ENCODE data around the gene TTC12. TPM values are rescaled to one million over a fixed set of nuclear protein-coding genes. Genes with fewer than 3 reads are reported as not detected.

TTC12 gene
- total RNA-seq, 2 donors from 2014 or later = 19.5 to 26.7 TPM

GRCh38 chr11:113398669-113399430, 84.5 kb downstream of the TTC12 start:
- 88 to 90% methylated on average over 10 to 24 of the region's 24 CpGs for WGBS, 2 experiments (ENCODE audit: insufficient coverage in 1 of 2, insufficient read length in 1 of 2)
- Histone ChIP-seq H3K9me3 (ENCODE audit: control insufficient read depth, low read length) (no peaks in the 10 kb centered on the region), H3K4me3 (ENCODE audit: low read length) (no peak overlapping the region), H3K4me1 (ENCODE audit: control insufficient read depth, insufficient read depth, low read length) (no peaks in the 10 kb centered on the region), H3K27me3 (ENCODE audit: control insufficient read depth, insufficient read depth, low read length, poor library complexity, severe bottlenecking) (peaks cover 44% of the 10 kb centered on the region), H3K27ac (ENCODE audit: low read depth, low read length) (no peak overlapping the region), H3K9ac (ENCODE audit: extremely low read depth, low read length, poor library complexity, severe bottlenecking) (no peak overlapping the region), H3K36me3 (ENCODE audit: control insufficient read depth, insufficient read depth, low read length) (no peaks in the 10 kb centered on the region)
- H3K4me1 Mint-ChIP-seq = no peaks in the 10 kb centered on the region
- no peak for DNase-seq
- no peaks in the 10 kb centered on the region for H3K9me3 Mint-ChIP-seq
- H3K27ac Mint-ChIP-seq = no peak overlapping the region
- H3K4me3 Mint-ChIP-seq = no peak overlapping the region
- H3K36me3 Mint-ChIP-seq (ENCODE audit: low read depth) = no peaks in the 10 kb centered on the region
- peaks cover 60% of the 10 kb centered on the region for H3K27me3 Mint-ChIP-seq (ENCODE audit: insufficient read depth)
- no peak for TF ChIP-seq CTCF (conservative IDR thresholded peaks at IDR 0.05)

GRCh38 chr11:113400631-113401230, 86.3 kb downstream of the TTC12 start:
- H3K27ac Mint-ChIP-seq = no peak overlapping the region
- H3K9me3 Mint-ChIP-seq = no peaks in the 10 kb centered on the region
- H3K4me1 Mint-ChIP-seq = no peaks in the 10 kb centered on the region
- H3K4me3 Mint-ChIP-seq = no peak overlapping the region
- DNase-seq = no peak
- Histone ChIP-seq H3K27me3 (ENCODE audit: control insufficient read depth, insufficient read depth, low read length, poor library complexity, severe bottlenecking) (peaks cover 46% of the 10 kb centered on the region), H3K4me3 (ENCODE audit: low read length) (no peak overlapping the region), H3K4me1 (ENCODE audit: control insufficient read depth, insufficient read depth, low read length) (peaks cover 5% of the 10 kb centered on the region), H3K36me3 (ENCODE audit: control insufficient read depth, insufficient read depth, low read length) (no peaks in the 10 kb centered on the region), H3K27ac (ENCODE audit: low read depth, low read length) (no peak overlapping the region), H3K9me3 (ENCODE audit: control insufficient read depth, low read length) (no peaks in the 10 kb centered on the region), H3K9ac (ENCODE audit: extremely low read depth, low read length, poor library complexity, severe bottlenecking) (no peak overlapping the region)
- no peak for TF ChIP-seq CTCF (conservative IDR thresholded peaks at IDR 0.05)
- peaks cover 60% of the 10 kb centered on the region for H3K27me3 Mint-ChIP-seq (ENCODE audit: insufficient read depth)
- no peaks in the 10 kb centered on the region for H3K36me3 Mint-ChIP-seq (ENCODE audit: low read depth)
- 76 to 89% methylated on average over 3 to 5 of the region's 5 CpGs for WGBS, 2 experiments (ENCODE audit: insufficient coverage in 1 of 2, insufficient read length in 1 of 2)

GRCh38 chr11:113401718-113402117, 87.3 kb downstream of the TTC12 start:
- H3K4me1 Mint-ChIP-seq = no peaks in the 10 kb centered on the region
- no peaks in the 10 kb centered on the region for H3K36me3 ChIP-seq (ENCODE audit: control insufficient read depth, insufficient read depth, low read length)
- no peaks in the 10 kb centered on the region for H3K9me3 ChIP-seq (ENCODE audit: control insufficient read depth, low read length)
- H3K27ac Mint-ChIP-seq = no peak overlapping the region
- WGBS, 2 experiments (ENCODE audit: insufficient coverage in 1 of 2, insufficient read length in 1 of 2) = 70 to 92% methylated on average over 2 of the region's 2 CpGs
- H3K36me3 Mint-ChIP-seq (ENCODE audit: low read depth) = no peaks in the 10 kb centered on the region
- peaks cover 57% of the 10 kb centered on the region for H3K27me3 Mint-ChIP-seq (ENCODE audit: insufficient read depth)
- TF ChIP-seq CTCF (conservative IDR thresholded peaks at IDR 0.05) = no peak
- H3K4me3 ChIP-seq (ENCODE audit: low read length) = no peak overlapping the region
- peaks cover 46% of the 10 kb centered on the region for H3K27me3 ChIP-seq (ENCODE audit: control insufficient read depth, insufficient read depth, low read length, poor library complexity, severe bottlenecking)
- H3K9me3 Mint-ChIP-seq = no peaks in the 10 kb centered on the region
- no peak overlapping the region for H3K9ac ChIP-seq (ENCODE audit: extremely low read depth, low read length, poor library complexity, severe bottlenecking)
- DNase-seq = no peak
- H3K4me1 ChIP-seq (ENCODE audit: control insufficient read depth, insufficient read depth, low read length) = peaks cover 6% of the 10 kb centered on the region
- no peak overlapping the region for H3K27ac ChIP-seq (ENCODE audit: low read depth, low read length)
- H3K4me3 Mint-ChIP-seq = no peak overlapping the region

Data from endodermal cell (in vitro differentiated cells).